Epithelial cell of esophagus (primary cell): Measurements from ENCODE around the gene MBLAC1.
A peak's percentile ranks its signal among the peaks of the same experiment; 100 is the strongest.

Experiments used
- DNase-seq: peaks from one replicate; pipeline ENCODE4 v3.0.0; 2010; ENCODE audit warnings: low read depth
- H3K4me3 ChIP-seq: 2 replicates; pipeline ENCODE4 v1.5.1; 2011; ENCODE audit warnings: mild to moderate bottlenecking, low read length, control low read depth
- TF ChIP-seq, protein P1 (sequence below): IDR thresholded peaks from 2 replicates; pipeline ENCODE4 v1.5.1; 2011; ENCODE audit warnings: low read depth, mild to moderate bottlenecking, low read length, control low read depth, inconsistent platforms; ENCODE audit not compliant: insufficient read depth; ENCODE audit errors: missing control alignments

MBLAC1 gene

DNA sequence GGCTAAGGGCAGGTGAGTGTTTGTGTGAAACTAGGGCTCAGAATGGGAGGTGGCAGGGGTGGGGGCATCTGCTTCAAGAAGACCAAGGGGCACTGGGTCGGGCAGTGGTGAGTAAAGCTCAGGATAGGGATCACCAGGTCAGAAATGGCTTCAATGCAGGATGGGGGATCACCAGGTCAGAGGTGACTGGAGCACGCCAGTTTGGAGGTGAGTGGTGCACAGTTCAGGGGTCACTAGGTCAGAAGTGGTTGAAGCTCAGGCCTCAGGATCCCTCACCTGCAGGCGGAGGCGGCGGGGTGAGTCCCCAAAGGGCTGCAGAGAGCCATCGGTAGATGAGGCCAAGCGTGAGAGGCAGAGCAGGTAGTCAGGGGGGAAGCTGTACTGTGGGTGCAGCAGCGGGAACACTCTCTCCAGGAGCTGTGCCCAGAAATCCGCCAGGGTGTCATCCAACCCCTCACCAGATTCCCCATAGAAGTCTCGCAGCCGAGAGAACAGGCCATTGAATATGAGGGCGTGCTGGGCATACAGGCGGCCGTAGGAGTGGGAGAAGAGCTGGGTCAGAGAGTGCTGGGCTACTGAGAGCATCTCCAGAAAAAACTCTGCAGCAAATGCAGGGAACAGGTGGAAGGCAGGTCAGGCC, 48.6 kb downstream of the MBLAC1 start:
- no peak overlapping the region for H3K4me3 ChIP-seq
- TF ChIP-seq, protein P1, sequence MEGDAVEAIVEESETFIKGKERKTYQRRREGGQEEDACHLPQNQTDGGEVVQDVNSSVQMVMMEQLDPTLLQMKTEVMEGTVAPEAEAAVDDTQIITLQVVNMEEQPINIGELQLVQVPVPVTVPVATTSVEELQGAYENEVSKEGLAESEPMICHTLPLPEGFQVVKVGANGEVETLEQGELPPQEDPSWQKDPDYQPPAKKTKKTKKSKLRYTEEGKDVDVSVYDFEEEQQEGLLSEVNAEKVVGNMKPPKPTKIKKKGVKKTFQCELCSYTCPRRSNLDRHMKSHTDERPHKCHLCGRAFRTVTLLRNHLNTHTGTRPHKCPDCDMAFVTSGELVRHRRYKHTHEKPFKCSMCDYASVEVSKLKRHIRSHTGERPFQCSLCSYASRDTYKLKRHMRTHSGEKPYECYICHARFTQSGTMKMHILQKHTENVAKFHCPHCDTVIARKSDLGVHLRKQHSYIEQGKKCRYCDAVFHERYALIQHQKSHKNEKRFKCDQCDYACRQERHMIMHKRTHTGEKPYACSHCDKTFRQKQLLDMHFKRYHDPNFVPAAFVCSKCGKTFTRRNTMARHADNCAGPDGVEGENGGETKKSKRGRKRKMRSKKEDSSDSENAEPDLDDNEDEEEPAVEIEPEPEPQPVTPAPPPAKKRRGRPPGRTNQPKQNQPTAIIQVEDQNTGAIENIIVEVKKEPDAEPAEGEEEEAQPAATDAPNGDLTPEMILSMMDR: no peak
- no peak for DNase-seq

DNA sequence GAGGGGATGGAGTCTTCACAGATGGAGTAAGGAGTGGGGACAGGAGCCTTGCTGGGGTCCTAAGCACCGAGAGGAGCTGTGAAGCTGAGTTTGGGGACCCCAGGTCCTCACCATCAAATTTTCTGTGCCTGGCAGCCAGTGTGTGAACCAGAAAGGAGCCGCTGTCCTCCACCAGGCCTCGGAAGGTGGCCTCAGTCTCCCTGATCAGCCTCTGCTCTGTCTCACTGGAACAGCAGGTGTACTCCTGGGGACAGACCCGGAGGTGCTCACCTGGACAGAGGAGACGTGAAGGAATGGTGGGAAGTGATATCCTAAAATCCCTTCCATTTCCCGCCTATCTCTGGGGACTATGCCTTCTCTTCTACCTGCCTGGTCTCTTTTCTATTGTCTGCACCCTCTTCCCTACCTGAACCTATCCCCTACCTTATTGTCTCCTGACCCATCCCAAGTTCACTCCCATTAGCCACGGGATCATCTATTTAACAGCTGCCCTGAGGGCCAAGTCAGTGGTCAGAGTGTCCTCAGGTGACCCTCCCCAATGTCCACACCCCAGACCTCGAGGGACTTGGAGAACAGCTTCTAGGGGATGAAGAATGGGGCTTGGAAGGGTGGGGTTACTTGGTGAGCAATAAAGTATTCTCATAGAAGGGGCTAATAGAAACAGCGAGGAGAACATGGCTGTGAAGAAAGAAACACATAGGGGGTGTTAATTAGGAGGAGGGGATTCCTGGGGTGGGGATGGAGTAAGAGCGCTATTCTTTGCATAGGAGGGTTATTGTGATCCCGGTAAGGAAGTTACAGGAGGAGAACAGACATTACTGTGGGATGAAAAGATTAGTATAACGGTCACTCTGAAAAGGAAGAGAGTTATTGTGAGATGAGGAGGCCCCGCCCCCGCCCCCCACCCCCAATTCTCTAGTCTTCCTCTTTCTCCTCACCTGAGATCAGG, 49.6 kb downstream of the MBLAC1 start:
- no peak for DNase-seq
- H3K4me3 ChIP-seq: peak overlapping the region; percentile 75
- TF ChIP-seq, protein P1: no peak

DNA sequence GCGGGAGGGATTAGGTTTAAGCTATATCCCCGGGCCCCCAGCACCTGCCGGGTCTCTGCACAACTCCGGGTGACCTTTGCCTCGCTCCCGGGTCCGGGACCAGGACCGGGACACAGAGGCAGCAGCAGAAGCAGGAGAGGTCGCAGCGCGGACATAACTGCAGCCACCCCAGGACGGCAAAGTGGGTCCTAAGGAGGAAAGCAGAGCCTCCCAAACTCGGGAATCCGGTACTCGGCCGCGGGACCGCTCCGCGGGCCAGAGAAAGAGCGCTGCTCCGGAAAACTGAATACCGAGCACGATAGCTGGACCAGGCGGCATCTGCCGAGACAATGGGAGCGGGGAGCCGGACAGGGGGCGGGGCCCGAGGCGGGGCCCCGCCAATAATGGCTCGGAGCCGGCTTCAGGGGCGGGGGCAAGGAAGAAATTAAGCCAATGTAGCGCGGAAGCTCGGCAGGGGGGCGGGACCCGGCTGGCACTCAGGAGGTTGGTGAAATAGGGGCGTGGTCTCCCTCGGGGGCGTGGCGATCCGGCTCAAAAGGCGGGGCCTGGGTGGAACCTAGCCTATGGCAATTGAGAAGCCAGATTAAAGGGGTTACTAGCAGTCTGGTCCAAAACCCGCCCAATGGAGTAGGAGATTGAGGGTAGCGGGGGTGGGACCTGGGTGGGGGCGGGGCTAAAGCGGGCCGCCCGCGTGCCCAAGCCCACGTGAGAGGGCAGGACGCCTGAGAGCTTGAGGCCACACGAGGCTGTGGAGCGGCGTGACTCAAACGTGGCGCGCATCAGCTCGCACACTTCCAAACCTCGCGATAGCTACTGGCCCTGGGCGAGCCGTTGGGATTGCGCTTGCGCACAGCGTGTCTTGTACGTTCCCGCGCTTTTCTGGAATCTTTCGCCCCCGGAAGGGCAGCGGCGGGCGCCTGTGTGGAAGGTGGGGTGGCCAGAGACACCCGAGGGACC, 50.6 kb downstream of the MBLAC1 start, which contains the start of the genes GPC2 and STAG3:
TSS of gene GPC2 (minus strand) at position 337 of the 957 bp plus-strand sequence. CDS start at position 155, 182 bp downstream.
TSS of gene STAG3 (plus strand) at position 874 of the 957 bp plus-strand sequence. CDS start 2,639 bp downstream, outside the sequence.
- peak within 1 kb of the TSS; percentile 75 for H3K4me3 ChIP-seq
- DNase-seq: peak; percentile 97
- TF ChIP-seq, protein P1: no peak
